ENCODE data around the gene KIAA1671.

- no peak for TF ChIP-seq CTCF (IDR thresholded peaks at IDR 0.05)
- TF ChIP-seq POLR2AphosphoS5 (IDR thresholded peaks at IDR 0.05): no peak
Observed at GRCh38 chr22:25051073-25051472, 98.6 kb downstream of the KIAA1671 start.

All from breast epithelium (tissue), 3 donors.